Lung microvascular endothelial cell (primary cell): ENCODE data around the gene SYTL3. TPM values are rescaled to one million over a fixed set of nuclear protein-coding genes. Genes with fewer than 3 reads are reported as not detected.
"Not testable (repeated sequence)": the region's sequence is repeated elsewhere in the genome, so short reads cannot be mapped to it uniquely, and the experiment has no call there.

Experiments
- DNase-seq, 2 donors: peaks; one replicate each; pipeline versions ENCODE4 v3.0.0 to v3.0.0-alpha.2; 2010; ENCODE audit warnings: low read depth in 2 of 2
- total RNA-seq: library from RNA; depleted of rRNA; stranded (reverse); fragments of >200 nt; gene quantifications from 2 replicates; pipeline ENCODE4 v1.2.1, GENCODE V29; 2014

Gene SYTL3
- total RNA-seq, 1 donor from 2014 or later, result 0.60 TPM

DNA sequence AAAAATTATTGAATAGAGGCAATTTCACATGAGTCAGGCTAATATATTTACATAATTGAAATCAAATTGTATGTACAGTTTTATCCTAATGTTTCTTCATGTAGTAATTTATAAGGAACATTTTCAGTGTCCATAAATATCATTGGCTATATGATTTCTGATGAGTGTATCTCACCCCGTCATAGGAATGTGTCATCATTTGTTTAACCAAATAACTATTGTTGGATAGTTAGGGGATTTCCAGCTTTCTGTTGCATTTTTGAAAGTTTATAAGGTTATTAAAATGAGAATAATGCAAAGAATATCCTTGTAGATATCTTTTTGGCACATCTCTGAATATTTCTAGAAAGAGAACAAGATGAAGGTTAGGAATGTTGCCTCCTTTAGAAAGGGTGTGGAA, 39.0 kb downstream of the SYTL3 start:
- peak in 1 of 2 donors; percentile 62 for DNase-seq

DNA sequence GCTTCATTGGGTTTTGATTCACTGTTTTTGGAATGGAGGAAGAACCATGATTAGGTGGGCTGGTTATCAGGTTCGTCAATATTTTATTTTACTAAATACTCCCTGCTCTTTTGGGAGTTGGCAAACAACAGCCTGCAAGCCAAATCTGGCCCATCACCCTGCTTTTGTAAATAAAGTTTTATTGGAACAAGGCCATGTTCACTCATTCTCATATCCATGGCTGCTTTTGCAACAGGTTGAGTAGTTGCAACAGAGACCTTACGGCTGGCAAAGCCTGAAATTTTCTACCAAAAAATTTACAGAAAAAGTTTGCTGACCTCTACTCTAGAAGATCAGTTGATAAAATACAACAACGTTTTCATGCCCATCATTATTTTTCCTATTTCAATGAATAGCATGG, 45.1 kb downstream of the SYTL3 start:
- DNase-seq, result no peak

DNA sequence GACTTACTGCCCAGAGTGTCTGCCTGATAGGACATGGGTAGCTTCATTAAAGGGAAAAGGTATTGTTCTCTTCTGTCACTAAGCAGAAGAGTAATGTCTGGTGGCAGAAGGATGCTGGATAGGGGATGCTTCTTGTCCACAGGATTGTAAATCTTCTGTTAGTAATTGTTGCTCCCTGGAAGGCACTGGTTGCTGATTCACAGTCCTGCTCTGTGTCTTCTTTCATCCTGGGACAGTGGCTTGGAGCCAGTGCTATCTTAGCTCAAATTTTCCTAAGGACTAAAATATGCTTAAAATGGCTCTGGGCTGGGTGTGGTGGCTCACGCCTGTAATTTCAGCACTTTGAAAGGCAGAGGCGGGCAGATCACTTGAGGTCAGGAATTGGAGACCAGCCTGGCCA, 48.0 kb downstream of the SYTL3 start:
- no peak for DNase-seq

DNA sequence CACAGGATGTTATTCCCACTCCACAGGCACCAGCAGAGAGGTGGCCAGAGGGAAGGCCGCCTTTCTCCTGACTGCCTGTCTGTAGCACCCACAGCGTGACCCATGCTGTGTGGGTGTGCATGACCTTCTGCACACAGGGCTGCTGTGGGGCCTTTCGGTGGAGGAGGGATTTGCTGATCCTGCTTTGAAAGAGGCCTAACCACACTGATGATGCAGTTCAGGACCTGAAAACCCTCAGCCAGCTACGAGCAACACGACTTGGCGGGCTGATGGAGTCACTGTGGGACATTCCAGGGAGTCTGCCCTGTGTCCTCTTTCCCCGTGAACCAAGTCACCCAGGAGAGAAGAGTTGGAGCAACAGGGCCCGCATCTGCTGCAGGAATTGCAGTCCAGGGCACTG, 49.1 kb downstream of the SYTL3 start:
- DNase-seq, result no peak

DNA sequence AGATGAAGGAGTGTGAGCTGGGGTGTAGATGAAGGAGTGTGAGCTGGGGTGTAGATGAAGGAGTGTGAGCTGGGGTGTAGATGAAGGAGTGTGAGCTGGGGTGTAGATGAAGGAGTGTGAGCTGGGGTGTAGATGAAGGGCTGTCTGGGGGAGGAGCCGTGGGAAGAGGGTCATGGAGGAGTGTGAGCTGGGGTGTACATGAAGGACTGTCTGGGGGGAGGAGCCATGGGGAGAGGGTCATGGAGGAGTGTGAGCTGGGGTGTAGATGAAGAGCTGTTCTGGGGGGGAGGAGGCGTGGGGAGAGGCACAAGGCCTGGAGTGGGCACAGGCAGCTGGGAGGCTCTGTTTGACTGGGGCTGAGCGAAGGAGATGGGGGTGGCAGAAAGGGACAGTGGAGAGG, 51.4 kb downstream of the SYTL3 start:
- DNase-seq, result not testable (repeated sequence)

DNA sequence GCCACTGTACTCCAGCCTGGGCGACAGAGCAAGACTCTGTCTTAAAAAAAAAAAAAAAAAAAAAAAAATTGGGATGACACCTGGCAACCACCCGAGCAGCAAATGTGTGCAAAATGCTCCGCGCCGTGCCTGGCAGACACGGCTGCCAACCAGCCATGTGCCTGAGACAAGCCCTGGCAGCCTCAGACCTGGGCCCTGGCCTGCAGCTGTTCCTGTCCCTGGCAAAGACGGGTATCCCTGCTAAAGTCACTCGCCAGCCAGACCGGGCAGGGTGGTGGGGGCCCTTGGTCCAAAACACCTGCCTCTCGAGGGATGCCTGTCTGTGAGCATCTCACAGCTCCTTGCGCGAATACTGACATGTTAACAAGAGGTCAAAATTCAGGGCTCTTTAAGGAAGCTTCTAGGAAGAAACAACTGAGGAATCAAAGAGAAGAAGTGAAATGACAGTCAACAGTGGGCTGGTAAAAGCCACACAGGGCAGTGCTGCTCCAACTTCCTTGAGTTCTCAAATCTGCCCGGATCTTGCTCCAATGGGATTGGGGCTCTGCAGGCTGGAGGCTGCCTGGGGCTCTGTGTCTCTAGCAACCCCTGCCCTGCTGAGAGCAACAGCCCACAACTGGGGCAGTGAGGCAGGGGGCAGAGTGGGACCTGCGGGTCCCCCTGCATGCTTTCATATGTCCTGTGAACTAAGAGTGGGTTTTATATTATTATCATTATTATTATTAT, 53.4 kb downstream of the SYTL3 start:
- no peak for DNase-seq

DNA sequence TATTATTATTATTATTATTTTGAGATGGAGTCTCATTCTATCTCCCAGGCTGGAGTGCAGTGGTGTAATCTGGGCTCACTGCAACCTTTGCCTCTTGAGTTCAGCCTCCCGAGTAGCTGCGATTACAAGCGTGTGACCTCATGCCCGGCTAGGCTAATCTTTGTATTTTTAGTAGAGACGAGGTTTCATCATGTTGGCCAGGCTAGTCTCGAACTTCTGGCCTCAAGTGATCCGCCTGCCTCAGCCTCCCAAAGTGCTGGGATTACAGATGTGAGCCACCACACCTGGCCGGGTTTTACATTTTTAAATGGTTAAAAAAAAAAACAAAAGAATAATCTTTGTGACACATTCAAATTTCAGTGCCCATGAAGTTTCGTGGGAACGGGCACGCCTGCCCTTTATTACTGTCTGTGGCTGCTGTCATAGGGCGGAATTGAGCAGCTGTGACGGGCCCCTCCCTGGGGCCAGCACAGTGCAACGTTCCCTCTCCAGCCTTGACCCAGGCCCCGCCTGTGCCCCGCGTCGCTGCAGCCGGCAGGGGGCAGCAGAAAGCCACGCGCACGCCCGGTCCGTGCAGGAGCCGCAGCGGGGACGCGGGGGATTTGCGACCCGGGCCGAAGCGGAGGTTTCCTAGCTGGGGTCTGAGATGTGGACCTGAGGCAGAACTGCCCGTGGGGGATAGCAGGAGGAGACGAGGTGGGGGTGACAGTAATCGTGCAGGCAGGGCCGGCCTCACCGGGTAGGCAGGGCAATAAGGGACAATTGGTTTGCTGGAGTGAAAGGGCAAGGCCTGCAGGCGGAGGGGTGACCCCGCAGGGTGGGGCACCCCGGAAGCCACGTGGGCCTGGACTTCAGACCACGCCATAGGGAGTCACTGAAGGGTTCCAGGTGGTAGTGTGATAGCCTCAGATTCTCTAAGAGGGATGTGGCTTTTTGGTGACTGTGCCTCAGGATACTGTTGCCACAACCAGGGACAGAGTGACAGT, 54.3 kb downstream of the SYTL3 start:
- peak; percentile 64 to 74 for DNase-seq

DNA sequence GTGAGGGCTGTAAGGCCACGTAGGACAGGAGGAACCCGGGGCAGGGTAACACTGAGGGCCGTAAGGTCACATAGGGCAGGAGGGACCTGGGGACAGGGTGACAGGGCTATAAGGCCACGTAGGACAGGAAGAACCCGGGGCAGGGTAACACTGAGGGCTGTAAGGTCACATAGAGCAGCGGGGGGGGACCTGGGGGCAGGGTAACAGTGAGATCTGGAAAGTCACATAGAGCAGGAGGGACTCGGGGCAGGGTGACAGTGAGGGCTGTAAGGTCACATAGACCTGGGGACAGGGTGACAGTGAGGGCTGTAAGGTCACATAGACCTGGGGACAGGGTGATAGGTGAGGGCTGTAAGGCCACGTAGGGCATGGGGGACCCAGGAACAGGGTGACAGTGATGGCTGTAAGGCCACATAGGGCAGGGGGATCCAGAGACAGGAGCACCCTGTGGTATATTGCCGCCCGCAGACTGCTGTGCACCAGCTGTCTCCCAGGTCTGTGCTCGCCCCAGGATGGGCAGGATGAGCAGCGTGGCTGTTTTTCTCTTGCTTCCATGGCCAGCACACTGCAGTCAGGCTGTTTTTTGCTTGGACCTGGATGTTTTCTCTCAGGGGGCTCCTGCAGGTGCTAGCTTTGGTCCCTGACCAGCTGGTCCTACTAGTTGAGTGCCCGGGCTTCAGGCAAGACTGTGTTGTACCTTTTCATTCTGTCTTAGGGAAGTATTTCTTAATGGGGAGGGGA, 55.7 kb downstream of the SYTL3 start:
- DNase-seq, result no peak

DNA sequence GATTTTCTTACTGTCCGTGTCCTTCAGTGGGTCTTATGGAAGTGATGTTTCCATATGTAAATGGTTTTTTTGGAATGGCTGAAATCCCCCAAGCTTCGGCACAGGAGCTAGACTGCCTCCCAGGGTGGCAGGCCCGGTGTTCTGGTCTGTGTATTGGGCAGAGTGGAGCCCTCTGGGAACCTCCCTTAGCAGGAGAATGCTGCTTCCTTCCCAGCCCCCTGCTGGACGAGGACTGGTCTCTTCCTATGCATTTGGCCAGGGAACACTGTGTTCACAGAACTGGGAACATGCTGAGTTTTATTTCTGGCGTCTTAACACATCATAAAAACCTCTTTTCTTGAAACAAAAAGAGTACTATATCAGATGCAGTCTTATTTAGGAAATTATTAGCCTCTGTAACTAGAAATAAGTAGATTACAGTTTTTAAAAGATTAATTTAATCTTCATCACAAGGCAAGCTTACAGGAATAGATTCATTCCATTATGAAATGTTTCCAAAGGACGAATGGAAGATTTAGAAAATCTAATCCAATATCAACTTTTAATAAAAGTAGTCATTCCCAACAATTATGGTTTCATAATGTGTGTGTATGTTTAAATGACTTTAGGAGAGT, 56.6 kb downstream of the SYTL3 start:
- peak; percentile 36 to 65 for DNase-seq

DNA sequence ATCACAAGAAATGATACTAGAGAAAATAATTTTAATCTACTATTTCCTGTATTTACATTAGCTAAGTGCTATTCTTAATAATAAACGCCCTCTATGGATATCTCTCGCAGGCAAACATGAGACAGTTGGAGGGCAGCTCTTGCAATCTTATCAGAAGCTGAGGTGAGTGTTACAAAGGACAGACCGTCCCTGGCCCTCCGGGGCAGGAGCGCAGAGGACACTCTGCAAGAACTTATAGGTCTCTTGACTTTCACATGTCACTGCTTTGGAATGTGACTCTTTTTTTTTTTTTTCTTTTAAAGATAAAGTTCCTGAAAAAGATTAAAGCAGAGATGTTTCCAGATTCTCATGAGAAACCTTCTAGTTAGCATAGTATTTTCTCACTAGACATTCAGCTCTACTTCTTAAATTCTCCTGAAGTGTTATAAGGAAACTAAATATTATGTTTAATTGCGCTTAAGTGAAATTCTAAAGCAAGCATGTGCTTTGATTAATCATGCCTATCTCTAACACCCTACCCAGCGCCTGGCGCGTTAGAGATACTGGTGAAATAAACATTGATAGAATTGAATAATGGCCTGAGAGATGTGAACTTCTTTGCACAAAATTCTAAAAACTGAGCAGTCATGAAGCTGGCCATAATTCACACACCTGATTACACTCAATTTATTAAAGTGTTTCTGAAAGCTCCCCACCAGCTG, 57.4 kb downstream of the SYTL3 start:
- peak in 1 of 2 donors; percentile 50 for DNase-seq

DNA sequence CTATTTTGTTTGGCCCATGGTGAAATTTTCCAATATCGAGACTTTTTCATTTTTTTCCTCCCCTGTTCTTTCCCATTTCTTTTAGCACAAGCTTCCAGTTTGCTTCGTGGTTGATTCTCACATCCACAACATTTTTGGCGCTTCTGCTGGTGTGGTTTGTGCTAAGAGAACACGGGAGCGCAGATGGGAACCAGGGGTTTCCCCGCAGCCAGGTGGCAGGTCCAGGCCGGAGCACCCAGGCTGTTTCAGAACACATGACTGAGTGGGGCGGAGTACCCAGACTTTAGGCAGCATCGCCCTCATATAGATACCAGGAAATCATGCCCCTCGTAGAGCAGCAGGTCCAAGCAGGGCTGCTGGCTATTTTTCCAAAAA, 58.0 kb downstream of the SYTL3 start:
- DNase-seq, result no peak

DNA sequence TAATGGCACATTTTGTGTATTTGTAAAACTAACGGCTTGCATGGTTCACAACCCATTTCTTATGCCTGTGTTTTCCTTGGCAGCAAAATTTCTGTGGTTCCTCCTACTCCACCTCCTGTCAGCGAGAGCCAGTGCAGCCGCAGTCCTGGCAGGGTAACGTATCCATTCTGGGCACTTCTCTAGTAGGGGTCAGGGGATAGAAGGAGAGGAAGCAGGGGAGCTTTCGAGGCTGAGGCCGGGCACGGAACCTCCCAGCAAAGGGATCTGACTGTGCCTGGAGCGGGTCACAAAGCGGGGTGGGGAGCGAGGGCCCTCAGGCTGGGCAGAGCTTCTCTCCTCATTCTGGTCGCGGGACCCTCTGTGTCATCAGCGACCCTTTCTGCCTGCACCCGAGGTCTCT, 58.4 kb downstream of the SYTL3 start:
- peak; percentile 34 for DNase-seq

DNA sequence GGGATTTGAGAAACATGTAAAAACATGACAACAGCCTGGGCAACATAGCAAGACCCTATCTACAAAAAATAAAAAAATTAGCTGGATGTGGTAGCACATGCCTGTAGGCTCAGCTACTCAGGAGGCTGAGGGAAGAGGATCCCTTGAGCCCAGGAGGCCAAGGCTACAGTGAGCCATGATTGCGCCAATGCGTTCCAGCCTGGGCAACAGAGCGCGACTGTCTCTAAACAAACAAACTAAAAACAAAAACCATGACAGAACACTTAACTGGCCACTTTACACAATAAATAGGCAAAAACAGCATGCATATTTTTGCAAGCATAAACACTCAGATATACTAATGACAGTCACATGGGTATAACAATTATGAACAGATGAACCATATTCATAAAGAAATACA, 60.0 kb downstream of the SYTL3 start:
- no peak for DNase-seq

DNA sequence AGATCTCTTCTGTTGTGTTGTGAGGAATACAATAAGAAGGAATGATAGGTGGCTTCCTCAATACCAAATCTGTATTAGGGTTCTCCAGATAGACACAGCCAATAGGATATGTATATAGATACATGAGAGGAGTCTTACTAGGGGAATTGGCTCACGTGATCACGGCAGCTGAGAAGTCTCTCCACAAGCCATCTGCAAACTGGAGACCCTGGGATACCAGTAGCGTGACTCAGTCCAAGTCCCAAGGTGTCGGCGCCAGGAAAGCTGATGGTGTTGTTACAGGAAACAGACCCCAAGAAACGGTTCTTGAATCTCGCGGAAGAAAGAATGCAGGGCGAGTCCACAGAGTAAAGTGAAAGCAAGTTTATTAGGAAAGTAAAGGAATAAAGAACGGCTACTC, 61.4 kb downstream of the SYTL3 start:
- DNase-seq, result no peak

DNA sequence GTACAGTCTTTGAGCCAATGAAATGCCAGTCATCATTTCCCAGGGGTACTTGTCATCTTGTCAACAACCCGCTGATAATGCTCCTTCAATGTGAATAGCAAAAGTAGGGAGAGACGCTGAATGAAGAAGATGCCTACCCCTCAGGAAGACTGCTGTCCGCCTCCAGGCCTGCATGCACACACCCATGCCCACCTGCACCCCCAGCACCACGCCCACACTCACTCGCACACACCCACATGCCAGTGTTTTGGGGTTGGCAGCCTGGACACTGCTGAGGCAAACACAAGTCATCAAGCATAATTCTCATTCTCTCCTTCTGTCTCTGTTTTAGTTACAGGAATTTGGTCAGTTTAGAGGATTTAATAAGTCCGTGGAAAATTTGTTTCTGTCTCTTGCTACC, 63.6 kb downstream of the SYTL3 start:
- DNase-seq, result no peak

DNA sequence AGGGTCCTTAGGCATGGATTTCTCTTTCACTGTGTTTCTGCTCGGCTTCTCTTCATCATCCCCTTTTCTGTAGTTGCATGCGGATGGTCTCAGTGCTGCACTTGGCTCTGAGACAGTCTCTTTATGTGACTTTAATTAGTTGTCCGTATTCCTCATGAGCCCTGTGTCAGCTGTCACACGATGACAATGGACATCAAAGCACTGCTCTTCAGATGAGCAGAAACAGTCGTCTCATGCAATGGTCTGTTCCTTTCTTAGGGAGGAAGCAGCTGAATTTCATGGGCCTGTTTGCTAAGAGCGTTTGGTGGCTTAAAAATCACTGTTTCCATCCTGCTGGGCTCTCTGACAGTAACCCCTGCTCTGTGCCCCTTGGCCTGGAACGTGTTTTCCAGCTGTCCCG, 64.9 kb downstream of the SYTL3 start:
- no peak for DNase-seq

DNA sequence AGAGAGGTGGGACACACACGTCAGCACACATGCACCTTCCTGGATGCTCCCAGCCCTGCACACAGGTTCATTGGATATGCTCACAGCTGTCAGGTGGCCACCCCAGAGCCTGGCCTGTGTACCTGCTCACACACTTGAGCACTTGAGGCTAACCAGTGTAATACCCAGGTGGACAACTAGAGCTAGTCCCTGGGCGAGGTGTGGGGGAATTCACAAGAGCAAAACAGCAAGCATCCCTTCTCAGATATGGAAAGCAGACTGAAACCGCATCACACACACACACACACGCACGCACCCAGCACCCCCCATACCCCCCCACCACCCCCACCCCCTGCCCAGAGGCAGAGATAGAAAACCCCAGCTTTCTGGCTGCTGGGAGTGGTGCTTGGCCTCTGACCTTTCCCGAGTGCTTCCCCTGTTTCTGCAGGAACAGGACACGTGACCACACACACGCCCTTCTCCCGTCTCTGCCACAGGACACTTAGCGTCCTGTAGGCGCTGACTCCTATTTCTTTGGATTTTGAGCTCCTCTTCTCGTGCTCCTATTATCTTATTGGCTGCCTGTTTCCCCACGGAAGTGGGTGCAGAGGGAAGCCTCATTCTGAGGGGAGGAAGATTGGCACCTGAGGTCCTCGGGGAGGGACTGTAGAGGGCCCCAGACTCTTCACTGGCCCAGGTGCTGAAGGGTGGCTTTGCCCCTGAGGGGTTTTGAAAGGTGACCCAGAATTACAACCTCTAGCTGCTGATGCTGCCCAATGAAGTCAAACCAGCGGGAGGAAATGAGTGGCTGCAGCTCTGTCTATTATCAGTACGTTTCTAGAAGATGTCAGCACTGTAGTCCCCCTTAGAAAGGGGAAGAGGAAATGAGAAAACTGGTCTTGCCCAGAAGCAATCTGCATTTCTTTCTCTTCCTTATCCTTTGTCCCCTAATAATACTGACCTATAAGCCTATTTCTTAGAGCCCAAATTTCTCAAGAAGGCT, 65.8 kb downstream of the SYTL3 start:
- no peak for DNase-seq

DNA sequence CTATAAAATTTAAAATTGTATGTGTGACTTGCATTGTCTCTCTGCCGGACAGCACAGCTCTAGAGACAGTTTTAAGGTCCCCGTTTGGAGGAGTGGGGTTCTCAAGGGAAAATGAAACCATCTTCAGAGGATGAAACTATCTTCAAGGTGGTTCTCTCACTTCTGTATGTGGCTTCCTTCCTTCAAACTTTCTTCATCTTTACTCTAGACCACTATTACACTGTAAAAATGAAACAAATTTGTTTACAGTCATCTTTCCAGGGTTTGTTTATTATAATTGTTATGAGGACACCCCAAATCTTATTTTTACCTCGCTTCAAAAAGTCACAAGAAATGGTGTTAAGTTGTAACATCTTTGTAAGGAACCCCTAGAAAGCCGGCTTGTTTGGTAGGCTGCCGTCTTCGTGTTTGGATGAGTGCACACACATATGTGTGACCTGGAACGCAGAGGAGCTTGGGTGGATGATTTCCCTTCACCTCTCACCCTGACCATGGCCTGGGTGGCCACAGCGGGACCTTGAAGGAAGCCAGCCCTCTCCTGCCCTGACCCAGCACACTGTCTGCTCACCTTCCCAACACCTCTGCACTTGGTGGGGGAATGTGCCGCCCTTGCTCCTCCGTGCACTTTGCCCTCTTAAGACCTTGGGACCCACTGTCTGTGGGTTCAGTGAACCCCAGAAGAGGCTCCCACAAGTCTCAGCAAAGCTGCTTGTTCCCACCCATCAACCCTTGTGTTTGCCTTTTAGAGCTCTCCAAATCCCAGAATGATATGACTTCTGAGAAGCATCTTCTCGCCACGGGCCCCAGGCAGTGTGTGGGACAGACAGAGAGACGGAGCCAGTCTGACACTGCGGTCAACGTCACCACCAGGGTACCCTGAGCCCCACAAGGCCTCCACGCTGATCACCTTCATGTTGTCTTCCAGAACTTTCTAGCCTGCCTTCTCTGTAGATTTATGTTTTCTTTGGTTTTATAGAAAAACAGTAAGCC, 67.8 kb downstream of the SYTL3 start:
- DNase-seq, result no peak
